RWPE2 (cell line): ENCODE measurements around the gene RBP5.

Experiments used
- ATAC-seq: fragments of 200-7000 bp; cut with Tn5 transposase; 3 replicates; pipeline ENCODE4 v1.9.1; 2021; ENCODE audit warnings: low read depth
- DNase-seq: peaks from one replicate; pipeline ENCODE4 v3.0.0-alpha.2; 2020; ENCODE audit warnings: low spot score
- H3K27ac ChIP-seq: fragments of 450-650 bp; 2 replicates; pipeline ENCODE4 v1.5.1; 2017; ENCODE audit warnings: mild to moderate bottlenecking; ENCODE audit not compliant: poor library complexity, severe bottlenecking
- H3K27me3 ChIP-seq: fragments of 250-450 bp; sonication (Bioruptor Pico); 2 replicates; pipeline ENCODE4 v1.5.1; 2021; ENCODE audit warnings: mild to moderate bottlenecking, moderate library complexity; ENCODE audit not compliant: insufficient read depth, poor library complexity, severe bottlenecking
- H3K36me3 ChIP-seq: fragments of 250-450 bp; sonication (Bioruptor Pico); 2 replicates; pipeline ENCODE4 v1.5.1; 2020; ENCODE audit warnings: low read depth, mild to moderate bottlenecking, moderate library complexity
- H3K4me1 ChIP-seq: fragments of 250-450 bp; sonication (Bioruptor Pico); 2 replicates; pipeline ENCODE4 v1.5.1; 2021; ENCODE audit warnings: mild to moderate bottlenecking, moderate library complexity; ENCODE audit not compliant: insufficient read depth, poor library complexity, severe bottlenecking
- H3K4me3 ChIP-seq: fragments of 250-450 bp; sonication (Bioruptor Pico); 2 replicates; pipeline ENCODE4 v1.5.1; 2021; ENCODE audit warnings: mild to moderate bottlenecking, moderate library complexity; ENCODE audit not compliant: severe bottlenecking
- H3K9me3 ChIP-seq: fragments of 250-450 bp; sonication (Bioruptor Pico); 2 replicates; pipeline ENCODE4 v1.5.1; 2021; ENCODE audit warnings: mild to moderate bottlenecking, moderate library complexity; ENCODE audit not compliant: severe bottlenecking
- CTCF ChIP-seq: fragments of 450-650 bp; IDR thresholded peaks from one replicate; pipeline ENCODE4 v1.5.1; 2017; ENCODE audit warnings: mild to moderate bottlenecking, moderate library complexity; ENCODE audit not compliant: poor library complexity, severe bottlenecking

RBP5 gene

DNA sequence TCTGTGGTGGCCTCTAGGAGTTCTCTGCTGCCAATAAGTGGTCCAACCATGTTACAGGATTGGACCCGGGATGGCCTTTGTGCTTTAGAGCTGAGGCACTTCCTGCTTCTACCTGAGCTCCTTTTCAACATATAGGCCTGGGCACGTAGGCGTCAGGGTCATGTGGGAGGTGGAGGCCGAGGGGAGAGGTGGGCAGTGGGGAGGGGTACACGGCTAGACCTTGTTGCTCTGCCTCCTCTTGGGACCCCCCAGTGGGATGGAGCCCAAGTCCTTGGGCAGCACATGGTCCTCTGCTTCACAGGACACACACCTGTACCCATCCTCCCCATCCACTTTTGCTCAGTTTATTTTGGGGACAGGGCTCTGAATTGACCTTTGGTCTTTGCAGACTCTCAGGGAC lies 7.4 kb downstream of the RBP5 start:
- Histone ChIP-seq H3K4me3 (no peak overlapping the region), H3K27me3 (no peaks in the 10 kb centered on the region), H3K4me1 (no peaks in the 10 kb centered on the region), H3K36me3 (no peaks in the 10 kb centered on the region), H3K9me3 (no peaks in the 10 kb centered on the region), H3K27ac (no peak overlapping the region)
- TF ChIP-seq CTCF: no peak
- DNase-seq: no peak
- ATAC-seq: no peak

DNA sequence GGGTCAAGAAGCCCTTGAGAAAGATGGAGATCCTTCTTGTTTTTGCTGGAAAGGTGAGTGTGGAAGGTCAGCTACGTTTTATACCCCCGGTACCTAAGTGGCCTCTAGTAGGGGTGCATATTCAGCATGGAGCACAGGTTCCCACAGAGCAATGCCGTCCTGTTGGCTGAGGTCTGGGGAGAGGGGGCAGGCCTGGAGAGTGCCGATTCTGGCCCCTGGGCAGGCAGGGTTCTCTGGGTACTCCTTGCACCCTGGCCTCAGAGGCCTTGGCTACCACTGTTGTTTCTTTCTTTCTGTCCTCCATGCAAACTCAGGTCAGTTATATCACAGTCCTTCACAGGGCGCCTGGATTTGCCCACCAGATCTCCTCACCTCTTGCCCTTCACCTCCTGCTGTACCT lies 8.5 kb downstream of the RBP5 start:
- no peak for TF ChIP-seq CTCF
- H3K4me3 ChIP-seq: no peak overlapping the region
- no peaks in the 10 kb centered on the region for H3K9me3 ChIP-seq
- no peak for DNase-seq
- no peaks in the 10 kb centered on the region for H3K4me1 ChIP-seq
- no peak overlapping the region for H3K27ac ChIP-seq
- no peaks in the 10 kb centered on the region for H3K36me3 ChIP-seq
- ATAC-seq: no peak
- no peaks in the 10 kb centered on the region for H3K27me3 ChIP-seq

DNA sequence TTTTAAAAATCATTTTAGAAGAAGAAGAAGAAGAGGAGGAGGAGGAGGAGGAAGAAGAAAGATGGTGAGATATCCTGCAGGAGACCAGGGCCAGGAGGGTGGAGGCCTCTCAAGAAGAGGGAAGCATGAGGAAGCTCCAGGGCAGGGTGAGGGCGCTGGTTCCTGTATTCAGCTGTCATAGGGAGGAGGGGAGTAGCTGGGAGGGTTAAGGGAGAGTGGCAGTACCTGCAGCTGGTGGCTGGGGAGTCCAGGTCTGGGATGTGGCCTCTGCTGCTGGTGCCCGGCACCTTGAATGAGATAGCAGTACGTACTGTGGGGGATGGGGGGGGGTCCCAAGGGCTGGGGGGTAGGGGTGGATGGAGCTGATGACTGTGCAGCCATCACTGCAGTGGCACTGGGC lies 9.8 kb downstream of the RBP5 start:
- H3K4me3 ChIP-seq: no peak overlapping the region
- no peaks in the 10 kb centered on the region for H3K27me3 ChIP-seq
- H3K4me1 ChIP-seq: no peaks in the 10 kb centered on the region
- no peak for TF ChIP-seq CTCF
- no peaks in the 10 kb centered on the region for H3K9me3 ChIP-seq
- H3K36me3 ChIP-seq: no peaks in the 10 kb centered on the region; the same call in 1 of the 2 replicates
- DNase-seq: no peak
- H3K27ac ChIP-seq: no peak overlapping the region
- ATAC-seq: no peak

- TF ChIP-seq CTCF: no peak
- H3K36me3 ChIP-seq: peaks cover 2% of the 10 kb centered on the region; the same call in 1 of the 2 replicates
- DNase-seq (no peak), ATAC-seq (no peak)
- H3K9me3 ChIP-seq: no peaks in the 10 kb centered on the region
- no peaks in the 10 kb centered on the region for H3K27me3 ChIP-seq
- no peak overlapping the region for H3K4me3 ChIP-seq
- H3K27ac ChIP-seq: no peak overlapping the region
- no peaks in the 10 kb centered on the region for H3K4me1 ChIP-seq
These were observed 11.0 kb downstream of the RBP5 start for GRCh38 chr12:7117670-7118069.

- no peaks in the 10 kb centered on the region for H3K4me1 ChIP-seq
- no peak overlapping the region for H3K4me3 ChIP-seq
- no peak overlapping the region for H3K27ac ChIP-seq
- H3K27me3 ChIP-seq: no peaks in the 10 kb centered on the region
- no peak for ATAC-seq
- no peak for TF ChIP-seq CTCF
- DNase-seq: no peak
- H3K9me3 ChIP-seq: no peaks in the 10 kb centered on the region
- H3K36me3 ChIP-seq: peaks cover 2% of the 10 kb centered on the region; the same call in 1 of the 2 replicates
These were observed 11.8 kb downstream of the RBP5 start for GRCh38 chr12:7116916-7117315.
